PC-3 (cell line): ENCODE data around the gene ARHGEF28.

Experiments used
- CTCF ChIP-seq: fragments of 300-600 bp; sonication (generic); conservative IDR thresholded peaks from 2 replicates; pipeline ENCODE4 v1.5.1; 2017; ENCODE audit warnings: antibody characterized with exemption, low read depth, mild to moderate bottlenecking, low read length
- EZH2 ChIP-seq: fragments of 300-600 bp; sonication (generic); IDR thresholded peaks from one replicate; pipeline ENCODE4 v1.6.1; 2017; ENCODE audit warnings: antibody characterized with exemption, mild to moderate bottlenecking, low read length; ENCODE audit not compliant: unreplicated experiment
- EZH2phosphoT487 ChIP-seq: fragments of 300-600 bp; sonication (generic); IDR thresholded peaks from 2 replicates; pipeline ENCODE4 v1.6.1; 2018; ENCODE audit warnings: mild to moderate bottlenecking, antibody characterized with exemption, low read length, borderline replicate concordance

- no peak for TF ChIP-seq CTCF
- TF ChIP-seq EZH2: no peak
- no peak for TF ChIP-seq EZH2phosphoT487
Measured at GRCh38 chr5:73663161-73663859, 37.3 kb downstream of the ARHGEF28 start.
